ENCODE measurements around the gene ESRRA. TPM values are rescaled to one million over a fixed set of nuclear protein-coding genes. Genes with fewer than 3 reads are reported as not detected.

The ESRRA gene
- total RNA-seq, 4 donors from 2014 or later = 63.5 to 95.8 (median 76.1) TPM

DNA sequence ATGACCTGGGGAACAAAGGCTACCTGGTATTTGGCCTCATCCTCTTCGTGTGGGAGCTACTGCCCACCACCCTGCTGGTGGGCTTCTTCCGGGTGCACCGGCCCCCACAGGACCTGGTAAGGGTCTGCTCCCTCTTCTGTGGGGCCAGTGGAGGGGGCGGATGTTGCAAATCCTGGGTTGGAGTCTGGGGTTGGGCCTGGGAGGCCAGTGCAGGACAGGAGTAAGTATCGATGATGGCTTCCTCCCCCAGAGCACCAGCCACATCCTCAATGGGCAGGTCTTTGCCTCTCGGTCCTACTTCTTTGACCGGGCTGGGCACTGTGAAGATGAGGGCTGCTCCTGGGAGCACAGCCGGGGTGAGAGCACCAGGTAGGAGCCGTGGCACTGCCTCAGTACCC lies 17.0 kb upstream of the ESRRA start:
- WGBS = 100% methylated on average over 3 of the region's 9 CpGs
- intact Hi-C loops (cut with DNase I) = no loop called here
- DNase-seq (ENCODE audit: extremely low spot score) = no peak
- TF ChIP-seq POLR2AphosphoS5 (IDR thresholded peaks at IDR 0.05) (no peak), EP300 (IDR thresholded peaks at IDR 0.05) (no peak), POLR2A (IDR thresholded peaks at IDR 0.05; ENCODE audit: low read depth) (no peak)
- TF ChIP-seq, protein P1, sequence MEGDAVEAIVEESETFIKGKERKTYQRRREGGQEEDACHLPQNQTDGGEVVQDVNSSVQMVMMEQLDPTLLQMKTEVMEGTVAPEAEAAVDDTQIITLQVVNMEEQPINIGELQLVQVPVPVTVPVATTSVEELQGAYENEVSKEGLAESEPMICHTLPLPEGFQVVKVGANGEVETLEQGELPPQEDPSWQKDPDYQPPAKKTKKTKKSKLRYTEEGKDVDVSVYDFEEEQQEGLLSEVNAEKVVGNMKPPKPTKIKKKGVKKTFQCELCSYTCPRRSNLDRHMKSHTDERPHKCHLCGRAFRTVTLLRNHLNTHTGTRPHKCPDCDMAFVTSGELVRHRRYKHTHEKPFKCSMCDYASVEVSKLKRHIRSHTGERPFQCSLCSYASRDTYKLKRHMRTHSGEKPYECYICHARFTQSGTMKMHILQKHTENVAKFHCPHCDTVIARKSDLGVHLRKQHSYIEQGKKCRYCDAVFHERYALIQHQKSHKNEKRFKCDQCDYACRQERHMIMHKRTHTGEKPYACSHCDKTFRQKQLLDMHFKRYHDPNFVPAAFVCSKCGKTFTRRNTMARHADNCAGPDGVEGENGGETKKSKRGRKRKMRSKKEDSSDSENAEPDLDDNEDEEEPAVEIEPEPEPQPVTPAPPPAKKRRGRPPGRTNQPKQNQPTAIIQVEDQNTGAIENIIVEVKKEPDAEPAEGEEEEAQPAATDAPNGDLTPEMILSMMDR (IDR thresholded peaks at IDR 0.05) = no peak
- no peak overlapping the region for H3K27ac ChIP-seq (replicated peaks in 1 of 4)
- H3K4me1 ChIP-seq = peaks cover 33 to 60% (median 48%) of the 10 kb centered on the region in 4 donors
- no peak overlapping the region for H3K4me3 ChIP-seq
- peaks cover 0 to 16% (median 7%) of the 10 kb centered on the region in 4 donors for H3K36me3 ChIP-seq
- H3K9me3 ChIP-seq = no peaks in the 10 kb centered on the region
- peaks cover 9 to 37% (median 25%) of the 10 kb centered on the region in 4 donors for H3K27me3 ChIP-seq

DNA sequence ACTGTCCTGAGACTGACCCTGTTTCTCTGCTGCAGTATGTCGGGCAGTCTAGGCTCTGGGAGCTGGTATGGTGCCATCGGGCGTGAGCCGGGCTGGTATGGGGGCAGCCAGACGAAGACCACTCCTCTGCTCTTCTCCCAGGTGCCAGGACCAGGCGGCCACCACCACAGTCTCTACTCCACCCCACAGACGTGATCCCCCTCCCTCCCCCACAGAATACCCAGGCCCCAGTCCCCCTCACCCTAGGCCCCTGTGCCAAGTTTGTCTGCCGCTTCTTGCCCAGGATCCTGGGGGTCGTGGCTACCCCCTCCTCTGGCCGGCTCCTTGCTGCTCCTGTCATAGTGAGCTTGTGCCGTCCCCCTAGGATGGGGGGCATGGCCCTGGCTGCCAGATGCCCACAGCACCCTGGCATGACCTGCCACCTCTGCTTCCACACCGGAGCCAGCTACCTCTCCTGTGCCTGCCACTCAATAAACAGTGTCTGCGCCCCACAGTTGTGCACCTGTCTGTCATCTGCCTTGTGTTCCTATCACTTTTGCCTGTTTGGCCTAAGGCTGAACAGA lies 16.2 kb upstream of the ESRRA start:
- H3K9me3 ChIP-seq = no peaks in the 10 kb centered on the region
- 88% methylated on average over 12 of the region's 13 CpGs for WGBS
- peaks cover 9 to 45% (median 25%) of the 10 kb centered on the region in 4 donors for H3K27me3 ChIP-seq
- H3K4me3 ChIP-seq = no peak overlapping the region
- H3K27ac ChIP-seq (replicated peaks in 1 of 4) = no peak overlapping the region
- peaks cover 0 to 16% (median 7%) of the 10 kb centered on the region in 4 donors for H3K36me3 ChIP-seq
- peaks cover 26 to 53% (median 40%) of the 10 kb centered on the region in 4 donors for H3K4me1 ChIP-seq
- intact Hi-C loops (cut with DNase I) = no loop called here
- no peak for DNase-seq (ENCODE audit: extremely low spot score)
- TF ChIP-seq, protein P1 (IDR thresholded peaks at IDR 0.05) = no peak
- no peak for TF ChIP-seq EP300 (IDR thresholded peaks at IDR 0.05)
- no peak for TF ChIP-seq POLR2A (IDR thresholded peaks at IDR 0.05; ENCODE audit: low read depth)

DNA sequence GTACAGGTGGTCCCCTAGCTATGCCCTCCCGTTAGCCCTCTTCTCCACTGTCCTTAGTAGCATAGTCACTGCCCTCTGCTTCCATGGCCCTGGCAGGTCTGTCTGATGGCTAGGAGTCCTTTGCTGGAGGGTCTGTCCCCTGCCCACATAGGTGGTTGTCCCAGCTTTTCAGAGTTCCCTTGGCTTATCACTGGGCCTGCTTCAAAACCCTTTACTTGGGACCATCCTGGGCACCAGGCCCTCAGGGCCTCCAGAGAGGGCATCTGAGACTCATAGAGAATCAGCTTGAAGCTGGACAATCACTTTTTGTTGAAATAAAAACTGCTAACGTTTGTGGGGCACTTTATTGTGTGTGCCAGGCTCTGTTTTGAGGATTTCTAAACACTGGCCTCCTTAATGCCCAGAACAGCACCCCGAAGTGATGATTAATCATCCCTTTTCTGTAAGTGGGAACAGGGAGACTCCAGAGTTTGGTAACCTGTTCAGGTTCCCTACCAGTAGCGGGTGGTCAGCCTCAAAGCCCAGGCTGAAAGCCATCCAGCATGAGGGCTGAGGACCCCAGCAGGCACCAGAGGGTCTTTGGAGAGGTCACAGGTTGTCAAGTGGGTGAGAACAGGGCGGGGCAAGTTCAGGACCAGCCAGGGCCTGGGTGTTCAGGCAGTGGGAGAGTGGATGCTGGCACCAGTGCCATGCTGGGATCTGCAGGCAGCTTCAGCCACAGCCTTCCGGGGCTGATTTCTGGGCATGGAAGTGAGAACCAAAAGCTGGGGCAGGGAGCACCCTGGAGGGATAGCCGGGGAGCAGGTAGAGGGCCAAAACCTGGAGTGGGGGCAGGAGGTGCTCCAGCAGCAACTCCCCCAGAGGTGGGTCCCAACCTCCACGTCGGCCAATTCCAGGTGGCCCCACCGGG lies 14.7 kb upstream of the ESRRA start:
- WGBS = 73% methylated on average over 6 of the region's 10 CpGs
- intact Hi-C loops (cut with DNase I) = no loop called here
- Histone ChIP-seq H3K27me3 (peaks cover 9 to 60% (median 27%) of the 10 kb centered on the region in 4 donors), H3K4me1 (peaks cover 25 to 50% (median 38%) of the 10 kb centered on the region in 4 donors), H3K4me3 (no peak overlapping the region), H3K27ac (replicated peaks in 1 of 4) (no peak overlapping the region), H3K9me3 (no peaks in the 10 kb centered on the region), H3K36me3 (peaks cover 0 to 16% (median 7%) of the 10 kb centered on the region in 4 donors)
- DNase-seq (ENCODE audit: extremely low spot score) = no peak
- TF ChIP-seq POLR2AphosphoS5 (IDR thresholded peaks at IDR 0.05) = no peak
- TF ChIP-seq, protein P1 (IDR thresholded peaks at IDR 0.05) = no peak
- TF ChIP-seq EP300 (IDR thresholded peaks at IDR 0.05) = no peak
- no peak for TF ChIP-seq POLR2A (IDR thresholded peaks at IDR 0.05; ENCODE audit: low read depth)

DNA sequence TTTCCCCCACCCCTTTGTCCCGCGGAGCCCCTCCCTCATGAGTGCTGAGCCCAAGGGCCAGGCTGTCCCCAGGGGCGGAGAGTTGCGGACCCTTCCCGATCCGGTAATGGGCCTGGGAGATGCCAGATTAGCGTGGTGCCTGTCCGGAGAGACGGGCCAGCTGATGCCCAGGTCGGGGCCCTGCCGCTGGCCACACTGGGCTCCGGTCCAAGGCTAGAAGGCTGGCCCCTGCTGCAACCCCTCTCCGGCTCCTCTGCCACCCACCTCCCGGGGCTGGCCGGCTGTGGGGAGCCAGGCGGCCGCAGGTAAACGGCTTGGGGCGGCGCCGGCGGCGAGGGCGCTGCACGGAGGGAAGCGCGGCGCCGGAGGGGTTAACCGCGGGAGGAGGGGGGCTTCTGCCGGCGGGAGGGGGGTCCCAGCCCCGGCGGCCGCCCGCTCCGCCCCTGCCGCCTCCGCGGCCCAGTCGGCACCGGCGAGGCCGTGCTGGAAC lies 14.0 kb upstream of the ESRRA start, which contains the start of gene KCNK4:
KCNK4 (plus strand) TSS at position 41 of the 490 bp plus-strand sequence. CDS start 1,717 bp downstream, outside the sequence.
- Histone ChIP-seq H3K27ac (replicated peaks in 1 of 4) (no peak within 1 kb of the TSS), H3K4me1 (peaks cover 20 to 44% (median 32%) of the 10 kb centered on the region in 4 donors), H3K9me3 (no peaks in the 10 kb centered on the region), H3K36me3 (peaks cover 0 to 16% (median 7%) of the 10 kb centered on the region in 4 donors), H3K27me3 (peaks cover 9 to 67% (median 34%) of the 10 kb centered on the region in 4 donors), H3K4me3 (peak within 1 kb of the TSS; percentile 43 to 56 (median 50))
- whole genome bisulfite sequencing = no CpG with 5 or more reads among the region's 45 CpGs
- intact Hi-C loops (cut with DNase I) = no loop called here
- TF ChIP-seq, protein P1 (IDR thresholded peaks at IDR 0.05) = no peak
- TF ChIP-seq POLR2A (IDR thresholded peaks at IDR 0.05; ENCODE audit: low read depth) (no peak), EP300 (IDR thresholded peaks at IDR 0.05) (no peak), POLR2AphosphoS5 (IDR thresholded peaks at IDR 0.05) (no peak)
- DNase-seq (ENCODE audit: extremely low spot score) = no peak
